GM12878 (cell line): ENCODE results near the gene WWTR1.

Experiments
- CTCF ChIP-seq, 3 experiments: IDR thresholded peaks in 2 of 3; conservative IDR thresholded peaks in 1 of 3; 2 replicates each; pipeline ENCODE4 v1.5.1; 2011; ENCODE audit warnings: low read depth in 3 of 3, low read length in 3 of 3, mild to moderate bottlenecking in 3 of 3, control low read depth in 2 of 3, moderate library complexity in 2 of 3, inconsistent platforms in 1 of 3, mixed read lengths in 1 of 3; ENCODE audit not compliant: control insufficient read depth in 2 of 3, insufficient read depth in 1 of 3; ENCODE audit errors: extremely low read depth in 1 of 3
- EP300 ChIP-seq, 2 experiments: fragments of 150-350 bp in 1 of 2; IDR thresholded peaks; 2 replicates each; pipeline ENCODE4 v1.6.1; 2011 to 2012; ENCODE audit warnings: low read depth in 2 of 2, low read length in 2 of 2, borderline replicate concordance in 1 of 2, improper control_type of control experiment in 1 of 2, inconsistent platforms in 1 of 2; ENCODE audit not compliant: control insufficient read depth in 1 of 2
- GABPA ChIP-seq: IDR thresholded peaks from 2 replicates; pipeline ENCODE4 v1.6.1; 2014; ENCODE audit warnings: antibody characterized with exemption, low read depth, mild to moderate bottlenecking, inconsistent platforms
- POLR2A ChIP-seq: IDR thresholded peaks from 2 replicates; pipeline ENCODE4 v1.6.1; 2011; ENCODE audit warnings: low read depth, mild to moderate bottlenecking, low read length
- POLR2AphosphoS5 ChIP-seq: IDR thresholded peaks from 2 replicates; pipeline ENCODE4 v1.6.1; 2011; ENCODE audit warnings: mild to moderate bottlenecking, low read length, inconsistent platforms
- SUZ12 ChIP-seq: fragments of 200-600 bp; sonication (generic); IDR thresholded peaks from one replicate; pipeline ENCODE4 v1.6.1; 2018; ENCODE audit warnings: antibody characterized with exemption, mild to moderate bottlenecking; ENCODE audit not compliant: unreplicated experiment
- ZNF274 ChIP-seq: IDR thresholded peaks from one replicate; pipeline ENCODE4 v1.8.0; 2011; ENCODE audit not compliant: insufficient read length, insufficient read depth

- no peak for TF ChIP-seq GABPA
- TF ChIP-seq POLR2AphosphoS5 = no peak
- no peak for TF ChIP-seq ZNF274
- no peak for TF ChIP-seq CTCF (IDR thresholded peaks at IDR 0.05 in 2 of 3, conservative IDR thresholded peaks at IDR 0.05 in 1 of 3; ENCODE audit: control insufficient read depth in 2 of 3, extremely low read depth in 1 of 3, insufficient read depth in 1 of 3, low read depth in 3 of 3, low read length in 3 of 3)
- TF ChIP-seq SUZ12 = no peak
- TF ChIP-seq EP300 (IDR thresholded peaks at IDR 0.05; ENCODE audit: borderline replicate concordance in 1 of 2, control insufficient read depth in 1 of 2, low read depth in 2 of 2, low read length in 2 of 2) = no peak
- TF ChIP-seq POLR2A = no peak
Measured at GRCh38 chr3:149538371-149538770, 119.5 kb downstream of the WWTR1 start.
